Measurements from ENCODE around the gene OR10V1. TPM values are rescaled to one million over a fixed set of nuclear protein-coding genes. Genes with fewer than 3 reads are reported as not detected.

Gene OR10V1
- total RNA-seq, 2 experiments from 2014 or later, result not detected

DNA sequence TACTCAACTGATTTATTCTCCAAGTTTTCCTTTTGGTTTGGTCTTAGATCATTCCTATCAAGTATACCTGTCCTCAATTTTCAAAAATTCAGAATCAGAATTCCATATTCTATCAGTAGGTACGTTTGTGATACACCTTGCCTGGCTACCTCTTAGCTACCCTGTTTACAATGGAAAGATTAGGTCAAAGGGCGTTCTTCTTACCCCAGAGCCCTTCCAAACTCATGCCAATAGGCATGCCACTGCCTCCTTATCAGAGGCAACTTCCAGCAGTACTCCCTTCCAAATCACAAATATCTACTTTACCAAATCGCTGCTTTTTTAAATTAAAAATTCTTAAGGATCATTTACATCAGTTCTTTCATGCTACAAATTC lies 45.8 kb downstream of the OR10V1 start:
- H3K27me3 Mint-ChIP-seq, result no peaks in the 10 kb centered on the region
- peak overlapping the region; percentile 97 for H3K4me3 Mint-ChIP-seq
- H3K36me3 Mint-ChIP-seq, result peaks cover 28% of the 10 kb centered on the region
- DNase-seq, result no peak
- H3K27ac Mint-ChIP-seq, result peak overlapping the region; percentile 94
- H3K9me3 Mint-ChIP-seq, result no peaks in the 10 kb centered on the region
- peaks cover 37% of the 10 kb centered on the region for H3K4me1 Mint-ChIP-seq

DNA sequence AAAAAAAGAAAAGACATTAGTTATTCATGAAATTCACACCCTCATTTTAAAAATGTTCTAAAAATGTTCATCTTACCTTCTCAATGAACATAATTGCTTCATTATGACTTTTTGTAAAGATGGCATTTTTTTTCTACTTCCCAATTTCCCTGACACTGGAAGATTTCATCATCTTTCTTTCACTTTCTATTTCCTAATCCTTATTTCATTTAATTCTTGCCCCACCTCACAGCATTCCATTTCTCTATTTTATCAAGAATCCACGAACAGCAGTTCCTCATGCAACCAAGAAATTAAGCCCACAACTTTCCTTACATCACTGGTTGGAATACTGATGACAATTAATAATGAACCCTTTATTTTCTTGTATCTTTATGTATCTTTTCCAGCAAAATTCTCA lies 46.7 kb downstream of the OR10V1 start:
- Mint-ChIP-seq H3K4me3 (peak overlapping the region; percentile 97), H3K4me1 (peaks cover 40% of the 10 kb centered on the region), H3K27me3 (no peaks in the 10 kb centered on the region), H3K9me3 (no peaks in the 10 kb centered on the region), H3K36me3 (peaks cover 28% of the 10 kb centered on the region), H3K27ac (peak overlapping the region; percentile 94)
- DNase-seq, result no peak

Other genes with a start within 250 kb of the OR10V1 start
- gene OR4D10, start 240.5 kb downstream of the OR10V1 start, total RNA-seq, result not detected
- not detected for gene OR4D11, start 210.3 kb downstream of the OR10V1 start, total RNA-seq
- gene OR4D9, start 202.3 kb downstream of the OR10V1 start, total RNA-seq, result not detected
- 10 to 100 TPM; 39.4 to 39.6 TPM for gene OSBP, start 98.1 kb downstream of the OR10V1 start, total RNA-seq
- 10 to 100 TPM; 60.8 to 66.9 TPM for gene PATL1, start 44.8 kb downstream of the OR10V1 start, total RNA-seq
- 1 to 10 TPM; 7.3 to 8.0 TPM for gene STX3, start 41.5 kb upstream of the OR10V1 start, total RNA-seq
- gene MRPL16, start 96.9 kb upstream of the OR10V1 start, total RNA-seq, result 100 to 1,000 TPM; 104 to 105 TPM
- not detected for gene CBLIF, start 131.7 kb upstream of the OR10V1 start, total RNA-seq
- not detected for gene TCN1, start 152.6 kb upstream of the OR10V1 start, total RNA-seq
- not detected for gene OOSP3, start 164.9 kb upstream of the OR10V1 start, total RNA-seq
- not detected for gene OOSP1, start 224.6 kb upstream of the OR10V1 start, total RNA-seq